Esophagus mucosa (tissue), 1 donor: Measurements from ENCODE around the gene MSANTD3. TPM values are rescaled to one million over a fixed set of nuclear protein-coding genes. Genes with fewer than 3 reads are reported as not detected.
A peak's percentile ranks its signal among the peaks of the same experiment; 100 is the strongest.

ENCODE experiments used
- ATAC-seq: fragments of 200-7000 bp; cut with Tn5 transposase; one replicate; pipeline ENCODE4 v1.9.1; 2020
- total RNA-seq: library from RNA; stranded (reverse); gene quantifications from one replicate; pipeline ENCODE4 v1.2.4, GENCODE V29; 2023
- donor health status: DM: yes; HTN: yes; CAD: no.

MSANTD3 gene
- total RNA-seq, 1 donor from 2014 or later: 10.3 TPM

- no peak for ATAC-seq
Observed at GRCh38 chr9:100466171-100466828, 39.4 kb downstream of the MSANTD3 start.

GRCh38 chr9:100466829-100467221 is 39.9 kb downstream of the MSANTD3 start:
- no peak for ATAC-seq

GRCh38 chr9:100468041-100468440 is 41.1 kb downstream of the MSANTD3 start:
- ATAC-seq: no peak

GRCh38 chr9:100472268-100472667 is 45.3 kb downstream of the MSANTD3 start:
- no peak for ATAC-seq

GRCh38 chr9:100472788-100473275 is 45.9 kb downstream of the MSANTD3 start, which contains the start of gene TMEFF1:
TMEFF1 (plus strand) TSS chr9:100473149; CDS start chr9:100473545, 396 bp downstream.
- no peak for ATAC-seq

GRCh38 chr9:100473276-100474081 is 46.5 kb downstream of the MSANTD3 start:
- peak; percentile 47 for ATAC-seq

GRCh38 chr9:100474082-100474923 is 47.4 kb downstream of the MSANTD3 start:
- ATAC-seq: no peak

- ATAC-seq: no peak
Observed at GRCh38 chr9:100474924-100475276, 48.0 kb downstream of the MSANTD3 start.

- ATAC-seq: no peak
Observed at GRCh38 chr9:100477241-100477640, 50.3 kb downstream of the MSANTD3 start.

GRCh38 chr9:100478192-100478591 is 51.2 kb downstream of the MSANTD3 start:
- no peak for ATAC-seq

GRCh38 chr9:100479820-100480219 is 52.9 kb downstream of the MSANTD3 start:
- ATAC-seq: no peak

GRCh38 chr9:100485196-100485595 is 58.3 kb downstream of the MSANTD3 start:
- ATAC-seq: no peak

GRCh38 chr9:100486479-100487176 is 59.7 kb downstream of the MSANTD3 start:
- no peak for ATAC-seq

- ATAC-seq: no peak
Observed at GRCh38 chr9:100488177-100488576, 61.2 kb downstream of the MSANTD3 start.

- no peak for ATAC-seq
Observed at GRCh38 chr9:100489836-100490235, 62.9 kb downstream of the MSANTD3 start.

GRCh38 chr9:100492952-100493351 is 66.0 kb downstream of the MSANTD3 start:
- no peak for ATAC-seq

- ATAC-seq: no peak
Observed at GRCh38 chr9:100498592-100498991, 71.6 kb downstream of the MSANTD3 start.

- ATAC-seq: no peak
Observed at GRCh38 chr9:100499460-100499859, 72.5 kb downstream of the MSANTD3 start.

- no peak for ATAC-seq
Observed at GRCh38 chr9:100499866-100500265, 72.9 kb downstream of the MSANTD3 start.
